Stimulated activated naive CD4-positive, alpha-beta T cell (primary cell): ENCODE measurements around the gene DYNLT4.
"Not testable (repeated sequence)": the region's sequence is repeated elsewhere in the genome, so short reads cannot be mapped to it uniquely, and the experiment has no call there.

ENCODE experiments used
- DNase-seq, 6 experiments: peaks; one replicate each; lab custom pipeline; 2025; lab: John Stamatoyannopoulos, UW

The DYNLT4 gene

GRCh38 chr1:44806704-44807363, at the start of gene DYNLT4:
Gene DYNLT4, minus strand, starts transcription at chr1:44807351. Its CDS starts 683 bp downstream, at chr1:44806668.
- DNase-seq = peak in 2 of 6 experiments; percentile 54 to 65

- no peak for DNase-seq
Observed at GRCh38 chr1:44855742-44856141, 48.6 kb upstream of the DYNLT4 start.

GRCh38 chr1:44854970-44855369, 47.8 kb upstream of the DYNLT4 start:
- DNase-seq = no peak

GRCh38 chr1:44853201-44853600, 46.0 kb upstream of the DYNLT4 start:
- DNase-seq = no peak

GRCh38 chr1:44851308-44851707, 44.2 kb upstream of the DYNLT4 start:
- no peak for DNase-seq

GRCh38 chr1:44849575-44850132, 42.5 kb upstream of the DYNLT4 start:
- no peak for DNase-seq

- DNase-seq = no peak
Observed at GRCh38 chr1:44848456-44849181, 41.5 kb upstream of the DYNLT4 start.

- no peak for DNase-seq
Observed at GRCh38 chr1:44847845-44848244, 40.7 kb upstream of the DYNLT4 start.

- DNase-seq = no peak
Observed at GRCh38 chr1:44846985-44847384, 39.8 kb upstream of the DYNLT4 start.

- peak in 1 of 6 experiments; percentile 7 for DNase-seq
Observed at GRCh38 chr1:44842862-44843655, 35.9 kb upstream of the DYNLT4 start, which contains the start of gene PTCH2. Gene PTCH2, minus strand, starts transcription at chr1:44843253. Its CDS starts 321 bp downstream, at chr1:44842932.

GRCh38 chr1:44842486-44842861, 35.3 kb upstream of the DYNLT4 start:
- peak in 1 of 6 experiments; percentile 12 for DNase-seq

GRCh38 chr1:44839576-44839975, 32.4 kb upstream of the DYNLT4 start:
- no peak for DNase-seq

GRCh38 chr1:44838294-44838693, 31.1 kb upstream of the DYNLT4 start:
- not testable (repeated sequence) for DNase-seq

GRCh38 chr1:44835738-44836675, 28.9 kb upstream of the DYNLT4 start:
- DNase-seq = peak; percentile 64 to 78 (median 74)

- DNase-seq = no peak
Observed at GRCh38 chr1:44834328-44834727, 27.2 kb upstream of the DYNLT4 start.

- DNase-seq = no peak
Observed at GRCh38 chr1:44832056-44832705, 25.0 kb upstream of the DYNLT4 start.

- DNase-seq = no peak
Observed at GRCh38 chr1:44831516-44831915, 24.4 kb upstream of the DYNLT4 start.

- no peak for DNase-seq
Observed at GRCh38 chr1:44830900-44831304, 23.8 kb upstream of the DYNLT4 start.

GRCh38 chr1:44829506-44830384, 22.6 kb upstream of the DYNLT4 start:
- DNase-seq = no peak
